BLaER1 treated with 17β-estradiol and CSF1 and Interleukin-3, amounts not matched to agents 10 nM and 100 nM (cell line): ENCODE measurements around the gene SEPTIN2.
A peak's percentile ranks its signal among the peaks of the same experiment; 100 is the strongest.
"Not testable (repeated sequence)": the region's sequence is repeated elsewhere in the genome, so short reads cannot be mapped to it uniquely, and the experiment has no call there.

ENCODE experiments used
- H3K27ac ChIP-seq, 11 experiments: shearing (Covaris generic); formaldehyde crosslinking; 2 replicates each; pipeline ENCODE4 v1.8.1; 2022
- H3K27me3 ChIP-seq, 11 experiments: shearing (Covaris generic); formaldehyde crosslinking; 2 replicates each; pipeline ENCODE4 v1.8.1; 2022
- H3K36me3 ChIP-seq, 11 experiments: shearing (Covaris generic); formaldehyde crosslinking; 2 replicates each; pipeline ENCODE4 v1.8.1; 2022
- H3K4me1 ChIP-seq, 10 experiments: shearing (Covaris generic); formaldehyde crosslinking; 2 replicates each; pipeline ENCODE4 v1.8.1; 2022
- H3K4me2 ChIP-seq, 11 experiments: shearing (Covaris generic); formaldehyde crosslinking; 2 replicates each; pipeline ENCODE4 v1.8.1; 2022
- H3K4me3 ChIP-seq, 10 experiments: shearing (Covaris generic); formaldehyde crosslinking; 2 replicates each; pipeline ENCODE4 v1.8.1; 2022
- H3K9ac ChIP-seq, 11 experiments: shearing (Covaris generic); formaldehyde crosslinking; 2 replicates each; pipeline ENCODE4 v1.8.1; 2022
- H3K9me3 ChIP-seq, 11 experiments: shearing (Covaris generic); formaldehyde crosslinking; replicated peaks in 1 of 11; 2 replicates each; pipeline ENCODE4 v1.8.1; 2022
- H4K20me1 ChIP-seq, 11 experiments: shearing (Covaris generic); formaldehyde crosslinking; 2 replicates each; pipeline ENCODE4 v1.8.1; 2022
- Cebpa-rat ChIP-seq, 11 experiments: shearing (Covaris generic); IDR thresholded peaks; 2 replicates each; pipeline ENCODE4 v1.8.1; 2022

The SEPTIN2 gene

GRCh38 chr2:241381872-241382271, 66.1 kb downstream of the SEPTIN2 start:
- Histone ChIP-seq H3K9ac (no peak overlapping the region), H3K36me3 (peaks cover 23 to 68% (median 44%) of the 10 kb centered on the region in 11 experiments), H3K27ac (no peak overlapping the region), H4K20me1 (peaks cover 13 to 82% (median 26%) of the 10 kb centered on the region in 11 experiments; a peak in 17 of 22 replicates), H3K9me3 (no peaks in the 10 kb centered on the region), H3K4me2 (no peak overlapping the region), H3K27me3 (no peaks in the 10 kb centered on the region), H3K4me3 (no peak overlapping the region), H3K4me1 (no peaks in the 10 kb centered on the region)
- TF ChIP-seq Cebpa-rat (IDR thresholded peaks at IDR 0.05): no peak

- H3K27me3 ChIP-seq, H3K4me2 ChIP-seq, H3K27ac ChIP-seq, H3K9ac ChIP-seq, H3K4me3 ChIP-seq, H3K9me3 ChIP-seq: not testable (repeated sequence)
- Histone ChIP-seq H4K20me1 (peaks cover 11 to 62% (median 24%) of the 10 kb centered on the region in 11 experiments; a peak in 16 of 22 replicates), H3K4me1 (peaks cover 0 to 13% (median 7%) of the 10 kb centered on the region in 10 experiments; a peak in 8 of 20 replicates), H3K36me3 (peaks cover 21 to 74% (median 44%) of the 10 kb centered on the region in 11 experiments; a peak in 21 of 22 replicates)
Observed at GRCh38 chr2:241385450-241385849, 69.7 kb downstream of the SEPTIN2 start.

- H3K36me3 ChIP-seq: peaks cover 13 to 64% (median 37%) of the 10 kb centered on the region in 11 experiments; a peak in 21 of 22 replicates
- no peak overlapping the region for H3K4me3 ChIP-seq
- H3K9ac ChIP-seq: no peak overlapping the region
- H3K4me2 ChIP-seq: no peak overlapping the region
- no peak overlapping the region for H3K27ac ChIP-seq
- peaks cover 0 to 13% (median 7%) of the 10 kb centered on the region in 10 experiments; a peak in 8 of 20 replicates for H3K4me1 ChIP-seq
- peaks cover 0 to 7% (median 4%) of the 10 kb centered on the region in 11 experiments; a peak in 6 of 22 replicates for H3K9me3 ChIP-seq
- peaks cover 3 to 61% (median 15%) of the 10 kb centered on the region in 11 experiments; a peak in 16 of 22 replicates for H4K20me1 ChIP-seq
- TF ChIP-seq Cebpa-rat (IDR thresholded peaks at IDR 0.05): no peak
- H3K27me3 ChIP-seq: no peaks in the 10 kb centered on the region
Observed at GRCh38 chr2:241386519-241386918, 70.8 kb downstream of the SEPTIN2 start.

- no peak for TF ChIP-seq Cebpa-rat (IDR thresholded peaks at IDR 0.05)
- peaks cover 6 to 41% (median 24%) of the 10 kb centered on the region in 11 experiments; a peak in 20 of 22 replicates for H3K36me3 ChIP-seq
- no peak overlapping the region for H3K9ac ChIP-seq
- H4K20me1 ChIP-seq: peaks cover 0 to 57% (median 18%) of the 10 kb centered on the region in 11 experiments; a peak in 13 of 22 replicates
- H3K4me1 ChIP-seq: peaks cover 0 to 17% (median 9%) of the 10 kb centered on the region in 10 experiments; a peak in 12 of 20 replicates
- no peak overlapping the region for H3K27ac ChIP-seq
- peaks cover 0 to 7% (median 4%) of the 10 kb centered on the region in 11 experiments; a peak in 6 of 22 replicates for H3K9me3 ChIP-seq
- H3K4me3 ChIP-seq: no peak overlapping the region
- H3K27me3 ChIP-seq: no peaks in the 10 kb centered on the region
- peak overlapping the region in 5 of 11 experiments; percentile 16 to 33 (median 30); a peak in 9 of 22 replicates for H3K4me2 ChIP-seq
Observed at GRCh38 chr2:241389697-241390096, 74.0 kb downstream of the SEPTIN2 start.

GRCh38 chr2:241390301-241391206, 74.8 kb downstream of the SEPTIN2 start:
- Histone ChIP-seq H3K27ac (no peak overlapping the region), H3K4me1 (peaks cover 0 to 17% (median 9%) of the 10 kb centered on the region in 10 experiments; a peak in 12 of 20 replicates), H3K4me3 (no peak overlapping the region), H3K9ac (no peak overlapping the region), H3K9me3 (peaks cover 0 to 7% (median 4%) of the 10 kb centered on the region in 11 experiments; a peak in 6 of 22 replicates), H4K20me1 (peaks cover 0 to 52% (median 15%) of the 10 kb centered on the region in 11 experiments; a peak in 13 of 22 replicates), H3K27me3 (no peaks in the 10 kb centered on the region), H3K36me3 (peaks cover 14 to 49% (median 32%) of the 10 kb centered on the region in 11 experiments; a peak in 21 of 22 replicates), H3K4me2 (peak overlapping the region in 5 of 11 experiments; percentile 16 to 33 (median 30); a peak in 9 of 22 replicates)
- TF ChIP-seq Cebpa-rat (IDR thresholded peaks at IDR 0.05): no peak

GRCh38 chr2:241391892-241392665, 76.4 kb downstream of the SEPTIN2 start:
- Histone ChIP-seq H3K9me3 (peaks cover 0 to 7% (median 4%) of the 10 kb centered on the region in 11 experiments; a peak in 6 of 22 replicates), H3K4me3 (no peak overlapping the region), H3K27ac (no peak overlapping the region), H3K4me2 (0 out of 22 replicates have a peak overlapping the region, but pooled peaks of 1 of the 11 experiments have one; percentile 3), H3K4me1 (peaks cover 0 to 17% (median 9%) of the 10 kb centered on the region in 10 experiments; a peak in 12 of 20 replicates), H3K9ac (no peak overlapping the region), H4K20me1 (peaks cover 0 to 37% (median 9%) of the 10 kb centered on the region in 11 experiments; a peak in 11 of 22 replicates), H3K27me3 (no peaks in the 10 kb centered on the region), H3K36me3 (peaks cover 14 to 40% (median 29%) of the 10 kb centered on the region in 11 experiments; a peak in 21 of 22 replicates)
- TF ChIP-seq Cebpa-rat (IDR thresholded peaks at IDR 0.05): no peak

GRCh38 chr2:241392753-241393152, 77.0 kb downstream of the SEPTIN2 start:
- H3K4me3 ChIP-seq: not testable (repeated sequence)
- 0 out of 22 replicates have a peak overlapping the region, but pooled peaks of 1 of the 11 experiments have one; percentile 3 for H3K4me2 ChIP-seq

GRCh38 chr2:241393524-241394196, 77.9 kb downstream of the SEPTIN2 start:
- peaks cover 0 to 37% (median 9%) of the 10 kb centered on the region in 11 experiments; a peak in 11 of 22 replicates for H4K20me1 ChIP-seq
- no peaks in the 10 kb centered on the region for H3K27me3 ChIP-seq
- peaks cover 0 to 5% (median 2%) of the 10 kb centered on the region in 11 experiments; a peak in 6 of 22 replicates for H3K9me3 ChIP-seq
- H3K27ac ChIP-seq: no peak overlapping the region
- peaks cover 14 to 26% (median 17%) of the 10 kb centered on the region in 11 experiments; a peak in 21 of 22 replicates for H3K36me3 ChIP-seq
- no peak overlapping the region for H3K9ac ChIP-seq
- H3K4me3 ChIP-seq: no peak overlapping the region
- no peak for TF ChIP-seq Cebpa-rat (IDR thresholded peaks at IDR 0.05)
- H3K4me2 ChIP-seq: no peak overlapping the region
- H3K4me1 ChIP-seq: peaks cover 0 to 17% (median 9%) of the 10 kb centered on the region in 10 experiments; a peak in 12 of 20 replicates

More at GRCh38 chr2:241392753-241393152, 77.0 kb downstream of the SEPTIN2 start:
- H3K27me3 ChIP-seq, H3K9ac ChIP-seq, H3K9me3 ChIP-seq, H3K27ac ChIP-seq: not testable (repeated sequence)
- peaks cover 14 to 34% (median 25%) of the 10 kb centered on the region in 11 experiments; a peak in 21 of 22 replicates for H3K36me3 ChIP-seq
- peaks cover 0 to 17% (median 9%) of the 10 kb centered on the region in 10 experiments; a peak in 12 of 20 replicates for H3K4me1 ChIP-seq
- H4K20me1 ChIP-seq: peaks cover 0 to 37% (median 9%) of the 10 kb centered on the region in 11 experiments; a peak in 11 of 22 replicates

- peaks cover 10 to 21% (median 14%) of the 10 kb centered on the region in 11 experiments; a peak in 19 of 22 replicates for H3K36me3 ChIP-seq
- H3K9me3 ChIP-seq, H3K4me2 ChIP-seq, H3K4me3 ChIP-seq, H3K27ac ChIP-seq, H3K9ac ChIP-seq, H3K27me3 ChIP-seq: not testable (repeated sequence)
- H4K20me1 ChIP-seq: peaks cover 0 to 36% (median 15%) of the 10 kb centered on the region in 11 experiments; a peak in 12 of 22 replicates
- H3K4me1 ChIP-seq: peaks cover 0 to 11% (median 2%) of the 10 kb centered on the region in 10 experiments; a peak in 5 of 20 replicates
Observed at GRCh38 chr2:241396809-241397208, 81.1 kb downstream of the SEPTIN2 start.
